Measurements from ENCODE around the gene RCOR2.

RCOR2 gene

DNA sequence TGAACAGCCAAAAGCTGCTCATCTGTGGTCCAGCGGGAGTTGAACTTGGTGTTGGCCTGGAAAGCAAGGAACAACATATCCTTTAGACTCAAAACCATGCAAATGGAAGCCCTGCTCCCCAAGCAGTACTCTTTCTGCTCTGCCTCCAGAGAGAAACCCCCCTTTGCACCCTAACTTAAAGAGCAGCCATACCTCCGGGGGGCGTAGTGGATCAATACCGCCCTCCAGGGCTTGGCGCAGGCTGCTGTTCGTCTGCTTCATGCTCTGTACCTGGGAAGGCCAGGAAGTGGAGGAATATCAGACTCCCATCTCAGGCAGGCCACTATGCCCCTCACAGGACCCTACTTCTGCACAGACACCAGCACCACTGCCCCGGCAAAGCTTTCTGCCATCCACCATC, 4.3 kb downstream of the RCOR2 start:
- no peak for TF ChIP-seq CTCF (IDR thresholded peaks at IDR 0.05; ENCODE audit: low read depth, low read length)
- no peak overlapping the region for H3K4me3 ChIP-seq (ENCODE audit: low read depth, low read length)
- DNase-seq (ENCODE audit: low read depth, low spot score), result no peak
- in situ Hi-C loops (cut with HindIII; ENCODE audit: low sequenced_read_pairs), result no loop called here

- no peak overlapping the region for H3K4me3 ChIP-seq (ENCODE audit: low read depth, low read length)
- no peak for DNase-seq (ENCODE audit: low read depth, low spot score)
- TF ChIP-seq CTCF (IDR thresholded peaks at IDR 0.05; ENCODE audit: low read depth, low read length), result no peak
- in situ Hi-C loops (cut with HindIII; ENCODE audit: low sequenced_read_pairs), result no loop called here
These were observed 5.1 kb downstream of the RCOR2 start for GRCh38 chr11:63911876-63912275.

- in situ Hi-C loops (cut with HindIII; ENCODE audit: low sequenced_read_pairs), result no loop called here
- TF ChIP-seq CTCF (IDR thresholded peaks at IDR 0.05; ENCODE audit: low read depth, low read length), result no peak
These were observed 5.5 kb downstream of the RCOR2 start for GRCh38 chr11:63911440-63911839.

DNA sequence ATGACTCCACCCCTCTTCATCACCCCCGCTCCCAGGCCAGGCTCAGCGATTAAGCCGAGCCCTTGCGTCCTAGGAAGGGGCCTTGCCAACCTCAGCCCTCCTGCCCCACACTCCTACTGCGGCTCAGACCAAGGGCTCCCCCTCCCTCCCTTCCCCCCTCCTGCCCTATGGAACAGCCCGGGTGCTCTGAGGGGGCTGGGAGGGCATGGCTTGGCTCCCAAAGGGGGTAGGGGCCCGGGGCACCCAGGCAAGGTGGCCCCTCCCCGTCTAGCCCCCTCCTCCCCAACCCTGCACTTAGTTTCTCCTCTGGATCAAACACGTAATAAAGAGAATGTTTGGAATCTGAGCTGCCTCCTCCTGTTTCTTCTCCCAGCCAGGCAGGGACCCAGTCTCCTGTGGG, 6.3 kb downstream of the RCOR2 start:
- H3K4me3 ChIP-seq (ENCODE audit: low read depth, low read length), result no peak overlapping the region
- TF ChIP-seq CTCF (IDR thresholded peaks at IDR 0.05; ENCODE audit: low read depth, low read length), result no peak
- in situ Hi-C loops (cut with HindIII; ENCODE audit: low sequenced_read_pairs), result no loop called here
- DNase-seq (ENCODE audit: low read depth, low spot score), result no peak

More at GRCh38 chr11:63911440-63911839, 5.5 kb downstream of the RCOR2 start:
- DNase-seq (ENCODE audit: low read depth, low spot score), result no peak
- H3K4me3 ChIP-seq (ENCODE audit: low read depth, low read length), result no peak overlapping the region

DNA sequence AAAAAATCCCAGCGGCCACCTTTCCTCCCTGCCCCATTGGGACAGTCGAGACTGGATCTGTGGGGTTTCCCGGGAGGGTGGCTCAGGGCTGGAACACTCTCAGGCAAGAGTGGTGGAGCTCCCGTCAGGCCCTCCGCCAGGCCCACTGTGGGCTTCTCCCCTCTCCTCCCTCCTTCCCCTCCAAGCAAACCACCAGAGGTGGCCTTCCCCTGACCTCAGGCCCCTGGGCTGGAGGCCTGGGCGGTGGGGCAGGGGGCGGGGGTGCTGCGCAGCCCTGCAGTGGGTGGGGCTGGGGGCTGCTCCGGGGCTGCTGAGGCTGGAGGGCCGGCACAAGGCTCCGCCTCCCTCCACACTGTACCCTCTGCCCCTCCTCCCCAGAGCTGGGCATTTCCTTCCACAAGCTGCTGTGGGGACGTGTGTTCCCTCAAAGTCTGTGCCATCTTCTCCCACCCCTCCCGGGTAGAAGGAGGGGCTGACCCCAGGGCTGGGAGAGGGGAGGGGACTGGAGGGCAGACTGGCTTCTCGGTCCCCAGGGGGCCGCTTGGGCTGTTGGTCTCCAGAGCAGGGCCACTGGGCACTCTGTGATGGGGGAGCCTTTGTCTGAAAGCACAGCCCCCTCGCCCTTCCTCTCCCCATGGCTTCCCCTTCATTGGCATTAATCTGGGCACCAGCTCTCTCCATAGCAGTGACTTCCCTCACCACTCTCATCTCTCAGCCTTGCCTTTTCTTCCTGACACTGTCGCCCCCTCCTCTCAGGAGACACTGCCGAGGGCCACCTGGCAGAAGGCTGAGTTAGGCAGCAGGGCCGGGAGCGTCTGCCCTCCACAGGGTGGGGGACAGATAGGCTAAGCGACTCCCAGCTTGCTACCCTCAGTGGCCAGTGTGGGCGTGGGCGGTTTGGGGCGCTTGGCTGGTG, 7.1 kb downstream of the RCOR2 start:
- no peak for TF ChIP-seq CTCF (IDR thresholded peaks at IDR 0.05; ENCODE audit: low read depth, low read length)
- in situ Hi-C loops (cut with HindIII; ENCODE audit: low sequenced_read_pairs), result no loop called here
- H3K4me3 ChIP-seq (ENCODE audit: low read depth, low read length), result no peak overlapping the region
- no peak for DNase-seq (ENCODE audit: low read depth, low spot score)

GRCh38 chr11:63908631-63909401, 8.1 kb downstream of the RCOR2 start:
- H3K4me3 ChIP-seq (ENCODE audit: low read depth, low read length), result no peak overlapping the region
- in situ Hi-C loops (cut with HindIII; ENCODE audit: low sequenced_read_pairs), result no loop called here
- no peak for DNase-seq (ENCODE audit: low read depth, low spot score)
- TF ChIP-seq CTCF (IDR thresholded peaks at IDR 0.05; ENCODE audit: low read depth, low read length), result no peak

All from astrocyte of the spinal cord (primary cell).